ENCODE data around the gene PAFAH2. TPM values are rescaled to one million over a fixed set of nuclear protein-coding genes. Genes with fewer than 3 reads are reported as not detected.

PAFAH2 gene
- total RNA-seq, 2 donors from 2014 or later: 4.3 to 5.5 TPM

DNA sequence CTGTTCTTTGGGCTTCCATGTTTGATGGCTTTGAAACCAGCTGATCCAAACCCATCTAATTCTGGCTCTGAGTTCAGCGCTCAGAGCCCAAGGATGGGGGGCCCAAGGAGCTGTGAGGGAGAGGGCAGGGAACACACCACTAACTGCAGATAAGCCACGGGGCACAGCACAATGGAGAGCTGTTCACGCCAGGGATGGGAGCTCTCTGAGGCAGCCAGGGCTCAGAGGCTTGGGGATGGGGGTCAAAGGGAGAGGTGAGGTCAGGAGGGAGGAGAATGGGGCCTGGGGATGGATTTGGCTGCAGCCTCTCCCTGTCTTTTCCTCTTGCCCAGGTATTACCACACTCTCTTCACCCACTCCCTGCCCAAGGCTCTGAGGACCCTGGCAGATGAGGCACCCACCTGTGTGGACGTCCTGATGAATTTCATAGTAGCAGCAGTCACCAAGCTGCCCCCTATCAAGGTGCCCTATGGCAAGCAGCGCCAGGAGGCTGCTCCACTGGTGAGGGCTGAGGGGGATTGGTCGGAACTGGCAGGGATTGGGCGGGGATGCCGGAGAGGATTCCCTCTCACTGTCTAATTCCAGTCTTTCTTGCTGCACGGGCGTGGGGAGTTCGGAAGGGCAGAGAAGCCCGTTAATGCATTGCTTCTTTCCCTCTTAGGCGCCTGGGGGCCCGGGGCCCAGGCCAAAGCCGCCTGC lies 36.8 kb upstream of the PAFAH2 start:
- peak overlapping the region; percentile 96 for H3K27ac ChIP-seq
- no peaks in the 10 kb centered on the region for H3K36me3 ChIP-seq
- H3K9me3 ChIP-seq: no peaks in the 10 kb centered on the region
- DNase-seq (ENCODE audit: low spot score): no peak
- peaks cover 0 to 17% of the 10 kb centered on the region in 2 donors for H3K4me1 ChIP-seq
- TF ChIP-seq, protein P1, sequence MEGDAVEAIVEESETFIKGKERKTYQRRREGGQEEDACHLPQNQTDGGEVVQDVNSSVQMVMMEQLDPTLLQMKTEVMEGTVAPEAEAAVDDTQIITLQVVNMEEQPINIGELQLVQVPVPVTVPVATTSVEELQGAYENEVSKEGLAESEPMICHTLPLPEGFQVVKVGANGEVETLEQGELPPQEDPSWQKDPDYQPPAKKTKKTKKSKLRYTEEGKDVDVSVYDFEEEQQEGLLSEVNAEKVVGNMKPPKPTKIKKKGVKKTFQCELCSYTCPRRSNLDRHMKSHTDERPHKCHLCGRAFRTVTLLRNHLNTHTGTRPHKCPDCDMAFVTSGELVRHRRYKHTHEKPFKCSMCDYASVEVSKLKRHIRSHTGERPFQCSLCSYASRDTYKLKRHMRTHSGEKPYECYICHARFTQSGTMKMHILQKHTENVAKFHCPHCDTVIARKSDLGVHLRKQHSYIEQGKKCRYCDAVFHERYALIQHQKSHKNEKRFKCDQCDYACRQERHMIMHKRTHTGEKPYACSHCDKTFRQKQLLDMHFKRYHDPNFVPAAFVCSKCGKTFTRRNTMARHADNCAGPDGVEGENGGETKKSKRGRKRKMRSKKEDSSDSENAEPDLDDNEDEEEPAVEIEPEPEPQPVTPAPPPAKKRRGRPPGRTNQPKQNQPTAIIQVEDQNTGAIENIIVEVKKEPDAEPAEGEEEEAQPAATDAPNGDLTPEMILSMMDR (IDR thresholded peaks at IDR 0.05): no peak
- peak overlapping the region; percentile 72 to 85 for H3K4me3 ChIP-seq
- no peaks in the 10 kb centered on the region for H3K27me3 ChIP-seq

DNA sequence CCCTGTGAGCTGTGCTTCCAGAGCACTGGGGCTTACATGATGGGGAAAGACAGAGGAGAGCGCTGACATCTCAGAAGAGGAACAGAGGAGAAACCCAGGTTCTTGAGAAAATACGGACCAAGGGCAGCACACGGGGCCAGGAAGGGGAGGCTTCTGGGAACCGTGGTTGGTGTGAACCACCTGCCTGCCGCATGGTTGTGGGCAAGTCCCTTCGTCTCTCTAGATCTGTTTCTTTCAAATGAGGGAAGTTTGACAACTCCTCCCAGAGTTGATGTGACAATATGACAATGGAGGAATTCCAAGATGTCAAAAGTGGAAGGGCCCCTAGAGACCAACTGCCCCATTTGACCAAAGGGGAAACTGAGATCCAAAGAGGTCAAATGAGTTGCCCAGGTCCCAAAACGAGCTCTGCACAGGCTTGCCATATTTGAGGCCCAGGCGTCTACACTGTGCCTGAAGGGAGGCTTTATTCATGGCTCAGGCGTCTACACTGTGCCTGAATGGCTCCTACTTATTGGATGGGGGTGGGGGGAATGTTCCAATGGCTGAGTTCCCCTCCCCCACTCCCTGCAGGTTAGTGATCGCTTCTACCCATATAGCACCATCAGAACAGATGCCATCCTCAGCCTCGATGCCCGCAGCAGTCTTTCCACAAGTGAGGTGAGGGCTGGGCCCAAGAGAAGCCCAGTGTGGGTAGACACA lies 34.9 kb upstream of the PAFAH2 start:
- DNase-seq (ENCODE audit: low spot score): no peak
- Histone ChIP-seq H3K4me1 (peaks cover 0 to 17% of the 10 kb centered on the region in 2 donors), H3K36me3 (no peaks in the 10 kb centered on the region), H3K27ac (no peak overlapping the region), H3K27me3 (no peaks in the 10 kb centered on the region), H3K4me3 (no peak overlapping the region), H3K9me3 (no peaks in the 10 kb centered on the region)
- TF ChIP-seq, protein P1 (IDR thresholded peaks at IDR 0.05): no peak

DNA sequence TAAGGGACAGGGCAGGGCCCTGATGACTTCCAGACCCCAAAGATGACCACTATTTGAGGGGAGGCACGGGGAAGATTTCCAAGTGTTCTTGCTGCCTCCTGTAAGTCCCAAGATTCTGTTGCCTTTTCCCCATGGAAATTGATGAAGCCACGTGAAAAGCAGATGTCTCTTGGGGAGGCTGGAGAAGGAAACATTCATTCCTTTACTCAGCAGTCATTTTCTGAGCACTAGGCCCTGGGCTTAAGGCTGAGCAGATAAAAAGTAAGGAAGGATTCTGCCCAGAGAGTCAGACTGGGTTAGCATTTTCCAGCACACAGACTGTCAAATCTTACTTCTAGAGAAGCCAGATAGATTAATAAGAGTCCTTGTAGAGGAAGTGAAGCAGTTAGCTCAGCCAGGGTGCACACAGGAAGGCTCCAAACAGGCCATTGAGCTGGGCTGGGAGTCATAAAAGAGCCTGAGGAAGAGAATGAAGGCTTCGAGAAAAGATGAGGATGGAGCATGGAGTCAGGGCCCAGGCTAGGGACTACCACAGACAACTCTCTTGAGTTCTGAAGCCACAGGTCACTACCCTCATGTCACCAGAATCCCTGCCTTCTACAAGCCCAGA lies 33.9 kb upstream of the PAFAH2 start:
- Histone ChIP-seq H3K36me3 (no peaks in the 10 kb centered on the region), H3K9me3 (no peaks in the 10 kb centered on the region), H3K27ac (no peak overlapping the region), H3K4me1 (peaks cover 0 to 16% of the 10 kb centered on the region in 2 donors), H3K4me3 (no peak overlapping the region), H3K27me3 (no peaks in the 10 kb centered on the region)
- TF ChIP-seq, protein P1 (IDR thresholded peaks at IDR 0.05): no peak
- no peak for DNase-seq (ENCODE audit: low spot score)

DNA sequence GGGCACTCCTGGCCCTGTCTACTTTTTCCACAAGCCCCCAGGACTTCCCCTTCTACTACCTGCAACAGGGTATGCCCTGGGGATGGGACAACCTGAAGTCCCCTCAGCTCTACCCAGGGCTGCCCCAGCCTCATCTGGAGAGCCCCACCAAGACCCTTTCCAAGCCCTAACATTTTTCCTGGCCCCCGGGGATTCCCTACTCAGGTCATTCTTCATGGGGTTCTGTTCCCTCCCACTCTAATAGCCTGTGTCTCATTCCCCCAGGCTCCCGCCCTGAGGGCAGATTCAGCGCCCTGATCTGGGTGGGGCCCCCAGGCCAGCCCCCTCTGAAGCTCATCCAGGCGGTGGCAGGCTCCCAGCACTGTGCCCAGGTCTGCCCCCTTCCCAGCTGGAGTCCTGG lies 33.3 kb upstream of the PAFAH2 start:
- H3K36me3 ChIP-seq: no peaks in the 10 kb centered on the region
- H3K9me3 ChIP-seq: no peaks in the 10 kb centered on the region
- no peak overlapping the region for H3K4me3 ChIP-seq
- no peak for DNase-seq (ENCODE audit: low spot score)
- peaks cover 0 to 10% of the 10 kb centered on the region in 2 donors for H3K4me1 ChIP-seq
- TF ChIP-seq, protein P1 (IDR thresholded peaks at IDR 0.05): no peak
- no peaks in the 10 kb centered on the region for H3K27me3 ChIP-seq
- H3K27ac ChIP-seq: no peak overlapping the region

DNA sequence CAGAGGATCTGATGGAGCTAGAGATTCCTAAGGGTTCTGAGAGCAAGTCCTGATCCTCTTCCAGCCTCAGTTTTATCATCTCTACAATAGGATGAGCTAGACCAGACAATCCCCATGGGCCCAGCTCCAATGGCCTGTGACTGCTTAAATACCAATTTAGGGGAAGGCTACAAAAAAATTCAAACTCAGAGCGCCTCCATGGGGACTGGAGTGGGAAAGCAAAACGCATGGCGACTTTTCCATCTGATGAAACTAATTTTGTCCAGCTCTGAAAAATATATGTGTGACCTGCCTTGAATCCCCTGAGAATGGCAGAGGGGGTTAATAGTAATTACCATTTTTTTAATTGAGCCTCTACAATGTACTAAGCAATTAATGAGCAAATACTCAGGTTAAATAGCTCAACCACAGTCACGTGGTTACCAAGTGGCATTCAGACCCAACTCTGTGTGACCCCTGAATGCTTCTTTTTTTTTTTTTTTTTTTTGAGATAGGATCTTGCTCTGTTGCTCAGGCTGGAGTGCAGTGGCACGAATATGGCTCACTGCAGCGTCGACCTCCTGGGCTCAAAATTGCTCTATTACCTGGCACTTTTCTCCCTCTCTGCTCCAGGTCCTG lies 32.1 kb upstream of the PAFAH2 start:
- TF ChIP-seq, protein P1 (IDR thresholded peaks at IDR 0.05): no peak
- Histone ChIP-seq H3K36me3 (no peaks in the 10 kb centered on the region), H3K27ac (no peak overlapping the region), H3K4me1 (peaks cover 0 to 6% of the 10 kb centered on the region in 2 donors), H3K4me3 (no peak overlapping the region), H3K27me3 (no peaks in the 10 kb centered on the region), H3K9me3 (no peaks in the 10 kb centered on the region)
- DNase-seq (ENCODE audit: low spot score): no peak
